Measurements from ENCODE around the gene OOSP4B. TPM values are rescaled to one million over a fixed set of nuclear protein-coding genes. Genes with fewer than 3 reads are reported as not detected.

OOSP4B gene
- total RNA-seq, 4 donors from 2014 or later, result not detected

- no peak for DNase-seq (ENCODE audit: low spot score in 2 of 2)
- TF ChIP-seq CTCF (IDR thresholded peaks at IDR 0.05), result no peak
- no peak for TF ChIP-seq EP300 (IDR thresholded peaks at IDR 0.05)
- no peak for TF ChIP-seq POLR2A (IDR thresholded peaks at IDR 0.05)
- Histone ChIP-seq H3K27ac (no peak within 1 kb of the TSS), H3K4me3 (no peak within 1 kb of the TSS), H3K36me3 (no peaks in the 10 kb centered on the region), H3K9me3 (peaks cover 0 to 8% (median 0%) of the 10 kb centered on the region in 4 donors), H3K27me3 (no peaks in the 10 kb centered on the region), H3K4me1 (no peaks in the 10 kb centered on the region)
- WGBS, 2 donors, result 71 to 74% methylated on average over 8 of the region's 8 CpGs
These were observed 39.5 kb downstream of the OOSP4B start, which contains the start of gene MS4A3 for GRCh38 chr11:60056349-60056969. Gene MS4A3, plus strand, starts transcription at chr11:60056665. Its CDS starts 4,496 bp downstream, at chr11:60061161.

GRCh38 chr11:60059052-60059451, 42.1 kb downstream of the OOSP4B start:
- WGBS, 2 donors, result 83 to 89% methylated on average over 3 of the region's 3 CpGs
- no peaks in the 10 kb centered on the region for H3K27me3 ChIP-seq
- TF ChIP-seq CTCF (IDR thresholded peaks at IDR 0.05) (no peak), POLR2A (IDR thresholded peaks at IDR 0.05) (no peak), EP300 (IDR thresholded peaks at IDR 0.05) (no peak)

GRCh38 chr11:60059521-60060240, 42.7 kb downstream of the OOSP4B start:
- Histone ChIP-seq H3K9me3 (peaks cover 0 to 2% (median 0%) of the 10 kb centered on the region in 4 donors), H3K27me3 (no peaks in the 10 kb centered on the region), H3K27ac (no peak overlapping the region), H3K36me3 (no peaks in the 10 kb centered on the region), H3K4me1 (no peaks in the 10 kb centered on the region), H3K4me3 (no peak overlapping the region)
- TF ChIP-seq POLR2A (IDR thresholded peaks at IDR 0.05), result no peak
- TF ChIP-seq EP300 (IDR thresholded peaks at IDR 0.05), result no peak
- no peak for TF ChIP-seq CTCF (IDR thresholded peaks at IDR 0.05)
- 95 to 97% methylated on average over 4 of the region's 4 CpGs for WGBS, 2 donors
- DNase-seq (ENCODE audit: low spot score in 2 of 2), result no peak

More at GRCh38 chr11:60059052-60059451, 42.1 kb downstream of the OOSP4B start:
- no peak for DNase-seq (ENCODE audit: low spot score in 2 of 2)
- Histone ChIP-seq H3K27ac (no peak overlapping the region), H3K9me3 (peaks cover 0 to 2% (median 0%) of the 10 kb centered on the region in 4 donors), H3K4me1 (no peaks in the 10 kb centered on the region), H3K4me3 (no peak overlapping the region), H3K36me3 (no peaks in the 10 kb centered on the region)

- Histone ChIP-seq H3K4me1 (no peaks in the 10 kb centered on the region), H3K36me3 (no peaks in the 10 kb centered on the region), H3K27me3 (no peaks in the 10 kb centered on the region), H3K4me3 (no peak overlapping the region), H3K9me3 (peaks cover 0 to 2% (median 0%) of the 10 kb centered on the region in 4 donors), H3K27ac (no peak overlapping the region)
- TF ChIP-seq EP300 (IDR thresholded peaks at IDR 0.05) (no peak), CTCF (IDR thresholded peaks at IDR 0.05) (no peak), POLR2A (IDR thresholded peaks at IDR 0.05) (no peak)
- DNase-seq (ENCODE audit: low spot score in 2 of 2), result no peak
- WGBS, 2 donors, result 22 to 60% methylated on average over 1 of the region's 1 CpG
These were observed 47.1 kb downstream of the OOSP4B start for GRCh38 chr11:60064111-60064510.

- no peaks in the 10 kb centered on the region for H3K4me1 ChIP-seq
- no peak for DNase-seq (ENCODE audit: low spot score in 2 of 2)
- no peak overlapping the region for H3K4me3 ChIP-seq
- H3K9me3 ChIP-seq, result no peaks in the 10 kb centered on the region
- TF ChIP-seq POLR2A (IDR thresholded peaks at IDR 0.05) (no peak), CTCF (IDR thresholded peaks at IDR 0.05) (no peak), EP300 (IDR thresholded peaks at IDR 0.05) (no peak)
- 83 to 89% methylated on average over 1 of the region's 1 CpG for WGBS, 2 donors
- H3K27me3 ChIP-seq, result no peaks in the 10 kb centered on the region
- no peaks in the 10 kb centered on the region for H3K36me3 ChIP-seq
- no peak overlapping the region for H3K27ac ChIP-seq
These were observed 48.8 kb downstream of the OOSP4B start for GRCh38 chr11:60065801-60066200.
